ENCODE measurements around the gene GLRA1. TPM values are rescaled to one million over a fixed set of nuclear protein-coding genes. Genes with fewer than 3 reads are reported as not detected.
"Not testable (repeated sequence)": the region's sequence is repeated elsewhere in the genome, so short reads cannot be mapped to it uniquely, and the experiment has no call there.

Gene GLRA1
- total RNA-seq, 1 donor from 2014 or later, result not detected

DNA sequence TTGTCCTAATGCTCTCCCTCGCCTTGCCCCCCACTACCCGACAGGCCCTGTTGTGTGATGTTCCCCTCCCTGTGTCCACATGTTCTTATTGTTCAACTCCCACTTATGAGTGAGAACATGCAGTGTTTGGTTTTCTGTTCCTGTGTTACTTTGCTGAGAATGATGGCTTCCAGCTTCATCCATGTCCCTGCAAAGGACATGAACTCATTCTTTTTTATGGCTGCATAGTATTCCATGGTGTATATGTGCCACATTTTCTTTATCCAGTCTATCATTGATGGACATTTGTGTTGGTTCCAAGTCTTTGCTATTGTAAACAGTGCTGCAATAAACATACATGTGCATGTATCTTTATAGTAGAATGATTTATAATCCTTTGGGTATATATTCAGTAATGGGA, 31.2 kb downstream of the GLRA1 start:
- DNase-seq; ATAC-seq (ENCODE audit: poor library complexity); intact Hi-C loops (cut with DNase I): not testable (repeated sequence)

DNA sequence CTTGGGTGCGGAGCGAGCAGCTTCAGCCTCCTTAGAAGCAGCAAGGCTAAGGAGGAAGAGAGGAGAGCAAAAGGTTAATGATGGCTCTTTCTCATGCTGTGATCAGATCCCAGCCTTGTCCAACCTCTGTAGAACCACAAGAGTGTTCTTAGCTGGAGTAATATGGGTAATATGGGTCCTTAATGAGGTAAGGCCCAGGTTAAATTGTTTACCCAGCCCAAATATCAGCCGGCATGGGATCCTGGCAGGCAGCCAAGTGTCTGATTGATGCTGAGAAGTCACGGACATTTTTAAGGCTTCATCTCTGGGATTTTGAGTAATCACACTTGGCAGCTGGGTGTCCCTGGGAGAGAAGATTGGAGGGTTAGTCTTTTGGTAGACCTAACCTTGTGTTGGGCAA, 32.3 kb downstream of the GLRA1 start:
- intact Hi-C loops (cut with DNase I), result no loop called here
- no peak for DNase-seq

GRCh38 chr5:151890299-151890698, 34.4 kb downstream of the GLRA1 start:
- no peak for ATAC-seq (ENCODE audit: poor library complexity)
- intact Hi-C loops (cut with DNase I), result no loop called here
- DNase-seq, result no peak

More for the DNA sequence above, 32.3 kb downstream of the GLRA1 start:
- ATAC-seq (ENCODE audit: poor library complexity), result no peak

- DNase-seq, result no peak
- ATAC-seq (ENCODE audit: poor library complexity), result no peak
- intact Hi-C loops (cut with DNase I), result no loop called here
These were observed 35.0 kb downstream of the GLRA1 start for GRCh38 chr5:151889614-151890013.

GRCh38 chr5:151886546-151887275, 37.9 kb downstream of the GLRA1 start:
- intact Hi-C loops (cut with DNase I), result no loop called here
- no peak for DNase-seq
- ATAC-seq (ENCODE audit: poor library complexity), result no peak

DNA sequence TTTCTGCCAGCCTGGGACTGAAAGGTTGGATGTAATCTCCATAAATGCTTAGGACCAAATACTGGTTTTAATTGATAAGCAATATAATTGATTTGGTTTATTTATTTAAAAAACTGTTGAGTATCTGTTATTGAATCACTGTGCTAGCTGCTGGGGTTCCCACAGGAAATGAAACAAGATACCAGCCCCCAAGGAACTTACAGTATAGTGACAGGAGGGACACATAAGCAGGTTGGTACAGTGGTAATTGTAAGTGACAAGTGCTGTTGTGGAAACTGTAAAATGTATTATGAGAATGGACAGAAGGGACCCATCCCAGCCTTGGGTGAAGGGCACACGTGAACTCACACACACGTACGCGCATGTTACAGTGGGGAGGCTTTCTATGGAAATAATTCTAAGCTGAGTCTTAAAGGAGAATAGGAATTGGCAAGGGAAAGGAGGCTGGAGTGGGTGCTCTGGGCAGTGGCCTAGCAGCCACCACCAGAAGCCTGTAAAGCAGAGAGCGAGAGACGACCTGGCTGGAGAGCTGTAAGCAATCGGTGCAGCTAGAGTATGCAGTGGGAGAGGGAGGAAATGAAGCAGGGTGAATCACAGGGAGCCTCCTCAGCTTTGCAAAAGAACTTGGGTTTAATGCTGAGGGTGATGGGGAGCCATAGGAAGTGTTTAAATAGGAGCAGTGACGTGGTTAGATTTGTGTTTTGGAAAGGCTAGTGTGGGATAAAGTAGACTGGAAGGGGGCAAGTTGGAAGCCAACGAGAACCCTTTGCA, 39.3 kb downstream of the GLRA1 start:
- DNase-seq, result no peak
- intact Hi-C loops (cut with DNase I), result no loop called here
- no peak for ATAC-seq (ENCODE audit: poor library complexity)

GRCh38 chr5:151881621-151882225, 42.9 kb downstream of the GLRA1 start:
- intact Hi-C loops (cut with DNase I), result no loop called here
- ATAC-seq (ENCODE audit: poor library complexity) (peak; percentile 39), DNase-seq (no peak)

DNA sequence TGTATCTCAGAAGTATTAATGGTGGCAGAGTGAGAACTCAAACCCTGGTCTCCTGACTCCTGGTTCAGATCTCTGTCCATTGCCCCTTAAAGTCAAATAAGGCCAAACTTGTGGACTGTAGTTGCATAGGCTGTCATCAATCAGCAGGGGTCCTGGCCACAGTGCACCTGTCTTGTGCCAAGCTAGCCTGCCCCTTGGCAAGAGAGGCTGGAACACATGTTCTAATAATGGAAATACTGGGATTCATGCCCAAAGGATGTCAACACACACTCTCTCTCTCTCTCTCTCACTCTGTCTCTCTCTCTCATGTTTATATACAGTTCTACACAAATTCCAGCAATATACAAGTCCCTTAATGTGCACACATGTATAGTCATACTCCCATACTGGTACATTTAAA, 44.3 kb downstream of the GLRA1 start:
- DNase-seq (peak; percentile 79), ATAC-seq (ENCODE audit: poor library complexity) (peak; percentile 96)
- intact Hi-C loops (cut with DNase I), result no loop called here

GRCh38 chr5:151873701-151874100, 51.0 kb downstream of the GLRA1 start:
- no peak for ATAC-seq (ENCODE audit: poor library complexity)
- intact Hi-C loops (cut with DNase I), result no loop called here

GRCh38 chr5:151872701-151873100, 52.0 kb downstream of the GLRA1 start:
- ATAC-seq (ENCODE audit: poor library complexity), result no peak
- no peak for DNase-seq
- intact Hi-C loops (cut with DNase I), result no loop called here

More at GRCh38 chr5:151873701-151874100, 51.0 kb downstream of the GLRA1 start:
- DNase-seq, result no peak

DNA sequence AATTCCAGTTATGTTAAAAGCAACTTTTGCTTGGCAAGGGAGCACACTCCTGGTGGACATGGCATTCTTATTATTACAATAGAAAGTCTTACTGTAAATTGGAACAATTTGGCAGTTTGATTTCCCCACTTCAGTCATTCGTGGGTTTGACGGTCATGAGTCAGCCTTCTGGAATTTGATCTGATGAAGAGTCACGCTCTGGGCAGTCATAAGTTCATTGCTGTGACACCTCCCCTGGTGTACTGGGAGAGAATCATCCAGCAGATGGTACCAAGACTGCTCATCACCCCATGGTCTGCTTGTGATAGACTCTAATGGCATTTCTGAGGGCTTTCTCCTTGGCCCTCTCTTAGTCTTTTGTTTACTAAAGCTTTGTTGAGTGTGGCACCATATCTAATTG, 53.8 kb downstream of the GLRA1 start:
- DNase-seq (no peak), ATAC-seq (ENCODE audit: poor library complexity) (no peak)
- intact Hi-C loops (cut with DNase I), result no loop called here

- ATAC-seq (ENCODE audit: poor library complexity), result no peak
- DNase-seq, result no peak
- intact Hi-C loops (cut with DNase I), result no loop called here
These were observed 54.4 kb downstream of the GLRA1 start for GRCh38 chr5:151870271-151870670.

GRCh38 chr5:151869843-151870242, 54.8 kb downstream of the GLRA1 start:
- intact Hi-C loops (cut with DNase I), result no loop called here
- DNase-seq, result no peak
- no peak for ATAC-seq (ENCODE audit: poor library complexity)

DNA sequence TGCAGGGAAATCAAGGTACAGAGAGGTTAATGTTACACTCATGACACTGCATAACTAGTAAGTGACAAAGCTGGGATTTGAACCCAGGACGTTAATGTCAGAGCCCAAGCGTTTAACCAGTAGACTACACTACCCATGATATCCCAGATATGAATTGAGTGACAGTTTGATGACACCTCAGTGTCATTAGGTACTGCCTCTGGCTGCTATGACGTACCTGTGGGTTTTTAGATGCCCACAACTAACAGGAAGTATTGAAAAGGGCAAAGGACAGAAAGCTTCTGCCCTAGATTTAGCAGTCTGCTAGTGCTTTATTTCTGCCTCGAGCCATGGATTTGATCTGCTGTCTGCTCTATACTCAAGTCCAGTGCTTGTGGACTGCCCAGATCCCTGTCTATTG, 56.2 kb downstream of the GLRA1 start:
- DNase-seq, result no peak
- intact Hi-C loops (cut with DNase I), result no loop called here
- ATAC-seq (ENCODE audit: poor library complexity), result no peak

DNA sequence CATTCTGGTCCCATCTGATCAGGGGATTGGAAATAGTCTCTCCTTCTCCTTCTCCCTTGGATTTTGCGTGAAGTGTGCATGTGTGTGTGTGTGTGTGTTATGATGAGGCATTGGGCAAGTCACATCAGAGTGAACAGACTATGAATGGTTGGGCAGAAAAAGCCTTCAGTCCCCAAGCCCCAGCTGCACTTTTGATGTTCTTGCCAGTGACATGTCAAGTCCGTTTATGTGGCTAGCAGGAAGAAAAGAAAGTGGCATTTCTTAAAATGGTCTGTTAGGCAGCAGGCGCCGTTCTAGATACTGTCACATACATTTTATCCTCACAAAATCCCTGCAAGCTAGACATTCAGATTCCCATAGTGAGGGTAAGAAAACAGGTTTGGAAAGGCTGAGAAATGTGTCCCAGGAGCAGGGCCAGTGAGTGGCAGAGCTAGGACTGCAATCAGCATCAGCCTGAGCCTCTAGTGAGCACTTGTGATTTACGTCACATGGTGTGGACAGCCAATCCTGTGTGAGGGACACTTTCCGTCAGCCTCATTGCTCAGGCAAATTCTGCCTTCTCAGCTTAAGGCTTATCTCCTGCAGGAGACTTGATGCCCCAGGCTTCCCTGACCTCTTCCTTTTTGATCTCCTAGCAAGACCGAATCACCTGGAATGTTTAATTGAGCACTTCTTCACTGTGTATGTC, 60.4 kb downstream of the GLRA1 start:
- ATAC-seq (ENCODE audit: poor library complexity) (peak; percentile 39), DNase-seq (no peak)
- intact Hi-C loops (cut with DNase I), result no loop called here

- intact Hi-C loops (cut with DNase I), result no loop called here
- DNase-seq, result no peak
- ATAC-seq (ENCODE audit: poor library complexity), result no peak
These were observed 61.1 kb downstream of the GLRA1 start for GRCh38 chr5:151863566-151863965.

- intact Hi-C loops (cut with DNase I), result no loop called here
- no peak for ATAC-seq (ENCODE audit: poor library complexity)
- DNase-seq, result no peak
These were observed 61.7 kb downstream of the GLRA1 start for GRCh38 chr5:151862811-151863472.

DNA sequence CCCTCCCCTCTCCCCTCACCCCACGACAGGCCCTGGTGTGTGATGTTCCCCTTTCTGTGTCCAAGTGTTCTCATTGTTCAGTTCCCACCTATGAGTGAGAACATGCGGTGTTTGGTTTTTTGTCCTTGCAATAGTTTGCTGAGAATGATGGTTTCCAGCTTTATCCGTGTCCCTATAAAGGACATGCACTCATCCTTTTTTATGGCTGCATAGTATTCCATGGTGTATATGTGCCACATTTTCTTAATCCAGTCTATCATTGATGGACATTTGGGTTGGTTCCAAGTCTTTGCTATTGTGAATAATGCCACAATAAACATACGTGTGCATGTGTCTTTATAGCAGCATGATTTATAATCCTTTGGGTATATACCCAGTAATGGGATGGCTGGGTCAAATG, 63.8 kb downstream of the GLRA1 start:
- intact Hi-C loops (cut with DNase I); DNase-seq; ATAC-seq (ENCODE audit: poor library complexity): not testable (repeated sequence)

- no peak for ATAC-seq (ENCODE audit: poor library complexity)
- intact Hi-C loops (cut with DNase I), result no loop called here
- DNase-seq, result no peak
These were observed 67.8 kb downstream of the GLRA1 start for GRCh38 chr5:151856861-151857260.
